ENCODE data around the gene ZNG1F.
"Not testable (repeated sequence)": the region's sequence is repeated elsewhere in the genome, so short reads cannot be mapped to it uniquely, and the experiment has no call there.

The ZNG1F gene

DNA sequence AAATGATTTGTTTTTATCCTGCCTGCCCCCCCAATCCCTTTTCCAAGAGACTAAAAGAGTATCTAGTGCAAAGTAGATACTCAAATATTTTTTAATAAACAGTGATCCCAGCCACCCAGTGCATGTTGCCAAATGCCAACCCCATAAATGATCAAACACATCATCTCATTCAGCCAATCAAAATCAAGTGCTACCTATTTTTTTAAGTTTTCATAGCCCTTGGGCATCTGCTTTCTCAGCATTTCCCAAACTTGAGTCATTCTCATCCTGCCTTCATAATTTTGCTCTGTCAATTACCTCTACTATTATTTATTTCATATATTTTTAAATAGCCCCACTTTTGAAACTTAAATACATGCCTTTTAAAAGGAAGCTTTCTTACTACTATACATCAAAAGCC lies 98.2 kb downstream of the ZNG1F start:
- DNase-seq (ENCODE audit: low read depth) = not testable (repeated sequence)

DNA sequence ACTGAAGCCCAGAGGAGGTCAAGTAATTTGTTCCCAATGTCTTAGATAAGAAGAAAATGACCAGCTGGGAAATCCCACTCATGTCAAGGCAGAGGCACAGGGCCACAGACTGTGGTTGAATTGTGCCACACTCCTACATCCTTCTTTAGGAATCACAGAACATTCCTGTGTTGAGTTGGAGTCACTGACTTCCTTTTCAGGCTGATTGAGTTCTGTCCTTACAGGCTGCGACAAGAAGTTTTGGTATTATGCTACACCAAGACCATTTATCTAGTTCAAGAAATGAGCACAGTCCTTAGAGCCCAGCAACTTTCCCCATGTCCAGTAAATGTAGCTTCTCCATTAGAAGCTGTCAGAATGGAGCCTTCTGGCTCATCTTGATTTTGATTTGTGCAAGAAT lies 98.7 kb downstream of the ZNG1F start:
- H3K4me3 ChIP-seq (ENCODE audit: low read depth, low read length); DNase-seq (ENCODE audit: low read depth): not testable (repeated sequence)

More for the DNA sequence above, 98.2 kb downstream of the ZNG1F start:
- H3K4me3 ChIP-seq (ENCODE audit: low read depth, low read length) = not testable (repeated sequence)

DNA sequence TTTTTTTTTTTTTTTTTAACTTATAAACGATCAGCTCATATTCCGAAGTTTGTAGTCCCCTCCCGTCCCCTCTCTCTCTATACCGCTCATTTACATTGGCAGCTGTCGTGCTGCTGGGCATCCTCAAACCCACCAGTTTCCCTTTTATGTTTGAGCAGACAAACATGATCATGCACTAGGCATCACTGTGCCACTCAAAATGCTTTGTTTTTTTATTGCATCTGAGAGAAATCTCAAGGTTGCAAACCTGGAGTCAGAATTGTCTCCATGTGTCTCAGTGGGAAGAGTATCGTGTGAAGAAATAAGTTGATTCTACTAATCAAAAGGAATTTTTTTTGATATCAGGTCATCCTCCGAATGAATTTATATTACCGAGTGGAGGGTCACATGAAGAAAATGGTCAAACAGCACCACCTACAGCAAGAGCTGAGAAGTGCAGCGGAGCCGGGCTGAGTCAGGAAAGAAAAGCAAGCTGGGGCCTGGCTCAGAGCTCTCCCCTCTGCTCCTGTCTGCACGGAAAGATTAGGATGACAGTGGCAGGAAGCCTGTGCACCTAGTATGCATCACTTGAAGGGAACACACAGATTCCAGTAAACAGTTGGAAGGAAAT lies 100.6 kb downstream of the ZNG1F start:
- not testable (repeated sequence) for H3K4me3 ChIP-seq (ENCODE audit: low read depth, low read length); DNase-seq (ENCODE audit: low read depth)
- TF ChIP-seq, protein P1, sequence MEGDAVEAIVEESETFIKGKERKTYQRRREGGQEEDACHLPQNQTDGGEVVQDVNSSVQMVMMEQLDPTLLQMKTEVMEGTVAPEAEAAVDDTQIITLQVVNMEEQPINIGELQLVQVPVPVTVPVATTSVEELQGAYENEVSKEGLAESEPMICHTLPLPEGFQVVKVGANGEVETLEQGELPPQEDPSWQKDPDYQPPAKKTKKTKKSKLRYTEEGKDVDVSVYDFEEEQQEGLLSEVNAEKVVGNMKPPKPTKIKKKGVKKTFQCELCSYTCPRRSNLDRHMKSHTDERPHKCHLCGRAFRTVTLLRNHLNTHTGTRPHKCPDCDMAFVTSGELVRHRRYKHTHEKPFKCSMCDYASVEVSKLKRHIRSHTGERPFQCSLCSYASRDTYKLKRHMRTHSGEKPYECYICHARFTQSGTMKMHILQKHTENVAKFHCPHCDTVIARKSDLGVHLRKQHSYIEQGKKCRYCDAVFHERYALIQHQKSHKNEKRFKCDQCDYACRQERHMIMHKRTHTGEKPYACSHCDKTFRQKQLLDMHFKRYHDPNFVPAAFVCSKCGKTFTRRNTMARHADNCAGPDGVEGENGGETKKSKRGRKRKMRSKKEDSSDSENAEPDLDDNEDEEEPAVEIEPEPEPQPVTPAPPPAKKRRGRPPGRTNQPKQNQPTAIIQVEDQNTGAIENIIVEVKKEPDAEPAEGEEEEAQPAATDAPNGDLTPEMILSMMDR (conservative IDR thresholded peaks at IDR 0.05; ENCODE audit: low read depth, low read length) = peak; percentile 35

DNA sequence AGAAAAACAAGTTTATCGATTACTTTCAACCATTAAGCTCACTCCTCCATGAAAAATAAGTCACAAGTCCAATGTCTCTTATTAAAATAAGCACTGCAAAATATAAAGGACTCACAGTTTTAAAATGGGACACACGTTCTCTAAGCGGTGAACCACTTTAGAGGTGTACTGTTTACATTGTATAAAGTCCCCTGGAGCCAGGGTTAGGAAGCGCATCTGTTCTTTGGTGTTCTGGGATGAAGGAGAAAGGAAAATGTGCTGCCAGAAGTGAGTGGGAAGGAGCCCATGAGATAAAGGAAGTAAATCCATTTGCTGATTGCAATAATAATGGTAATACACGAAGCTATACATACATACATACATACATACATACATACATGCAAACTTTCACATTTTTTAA lies 101.2 kb downstream of the ZNG1F start:
- not testable (repeated sequence) for H3K4me3 ChIP-seq (ENCODE audit: low read depth, low read length); DNase-seq (ENCODE audit: low read depth)

DNA sequence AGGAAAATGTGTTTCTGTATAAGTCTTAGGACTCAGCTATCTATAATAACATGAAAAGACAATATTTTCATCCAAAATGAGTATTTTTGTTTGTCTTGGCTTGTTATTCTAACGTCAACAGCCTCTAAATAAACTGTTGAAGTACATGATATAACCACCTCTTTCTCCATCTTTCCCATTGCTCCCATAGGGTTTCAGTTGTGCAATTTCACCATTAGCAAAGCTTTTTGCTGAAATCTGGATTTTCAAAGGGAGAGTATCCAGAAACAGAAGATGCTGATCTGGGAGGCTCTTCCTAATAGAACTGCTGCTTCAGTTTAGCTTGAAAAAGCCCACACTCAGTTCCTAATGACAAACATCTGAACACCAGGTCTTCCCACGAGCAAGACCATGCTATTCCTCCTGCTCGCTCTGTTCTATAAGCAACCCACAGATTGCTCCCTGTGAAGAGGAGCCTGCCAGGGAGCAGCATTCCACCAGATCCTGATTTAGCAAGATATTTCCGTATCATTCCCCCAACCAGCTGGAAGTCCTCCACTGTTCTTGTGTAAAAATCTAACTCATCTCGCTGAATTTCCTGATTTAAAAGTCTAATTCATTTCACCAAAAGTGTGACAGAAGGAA lies 101.8 kb downstream of the ZNG1F start:
- not testable (repeated sequence) for H3K4me3 ChIP-seq (ENCODE audit: low read depth, low read length)
- DNase-seq (ENCODE audit: low read depth) = peak; percentile 33

DNA sequence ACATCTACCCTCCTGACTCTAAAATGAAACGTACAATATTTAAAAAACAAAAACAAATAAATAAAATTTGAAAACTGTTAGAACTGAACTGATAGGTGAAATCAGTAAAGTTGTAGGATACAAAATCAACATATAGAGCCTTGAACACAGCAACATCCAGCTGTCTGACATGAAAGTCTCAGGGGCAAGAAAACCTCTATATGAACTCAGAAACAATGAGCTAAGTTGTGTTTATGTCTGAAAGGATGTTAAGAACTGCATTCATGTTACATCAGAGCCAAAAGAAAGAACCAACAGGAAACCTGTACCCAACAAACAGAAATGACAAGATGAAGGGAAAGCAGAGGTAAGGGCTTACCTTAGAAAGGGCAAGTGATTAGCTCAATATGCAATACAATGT lies 102.4 kb downstream of the ZNG1F start:
- H3K4me3 ChIP-seq (ENCODE audit: low read depth, low read length); DNase-seq (ENCODE audit: low read depth): not testable (repeated sequence)

DNA sequence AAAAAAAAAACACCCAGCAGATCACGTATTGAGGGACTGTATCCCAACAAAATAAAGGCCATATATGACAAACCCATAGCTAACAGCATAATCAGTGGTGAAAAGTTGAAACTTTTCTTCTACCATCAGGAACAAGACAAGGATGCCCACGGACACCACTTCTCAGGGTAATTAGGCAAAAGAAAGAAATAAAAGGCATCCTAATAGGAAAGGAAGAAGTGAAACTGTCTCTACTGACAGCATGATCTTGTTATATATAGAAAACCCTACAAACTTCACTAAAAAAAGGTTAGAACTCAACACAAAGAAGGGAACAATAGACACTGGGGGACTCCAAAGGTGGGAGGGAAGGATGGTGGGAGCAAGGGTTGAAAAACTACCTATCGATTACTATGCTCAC lies 102.9 kb downstream of the ZNG1F start:
- not testable (repeated sequence) for DNase-seq (ENCODE audit: low read depth); H3K4me3 ChIP-seq (ENCODE audit: low read depth, low read length)

DNA sequence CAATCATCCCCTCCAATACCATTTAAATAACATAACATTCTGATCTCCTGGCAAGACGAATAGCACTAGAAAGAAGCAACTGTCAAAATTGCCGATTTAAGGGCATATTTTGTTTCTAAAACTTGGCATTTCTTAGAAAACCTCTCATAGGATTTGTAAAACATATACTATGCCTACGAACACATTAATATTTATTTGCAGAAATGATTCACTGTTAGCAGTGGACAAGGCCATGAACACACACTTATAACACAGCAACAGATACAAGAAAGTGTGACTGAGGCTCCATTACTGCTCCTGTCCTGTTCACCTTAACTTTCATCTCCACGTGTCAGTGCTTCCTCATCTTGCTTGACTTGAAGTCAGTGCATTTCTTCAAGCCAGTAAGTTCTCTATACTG lies 106.8 kb downstream of the ZNG1F start:
- DNase-seq (ENCODE audit: low read depth); H3K4me3 ChIP-seq (ENCODE audit: low read depth, low read length): not testable (repeated sequence)
